Transverse colon (tissue), 4 donors: Measurements from ENCODE around the gene CACTIN. TPM values are rescaled to one million over a fixed set of nuclear protein-coding genes. Genes with fewer than 3 reads are reported as not detected.

Experiments used
- DNase-seq: peaks from one replicate; pipeline ENCODE4 v3.0.0-alpha.2; 2019
- H3K27ac ChIP-seq, 4 donors: fragments of 200-600 bp; sonication (generic); 2 replicates each; pipeline ENCODE4 v1.5.1; 2016 to 2018; ENCODE audit warnings: inconsistent platforms in 4 of 4
- H3K27me3 ChIP-seq: fragments of 200-600 bp; sonication (generic); 2 replicates; pipeline ENCODE4 v1.5.1; 2017; ENCODE audit warnings: inconsistent platforms
- H3K36me3 ChIP-seq, 4 donors: fragments of 200-600 bp; sonication (generic); 2 replicates each; pipeline ENCODE4 v1.5.1; 2017 to 2019; ENCODE audit warnings: inconsistent platforms in 4 of 4
- H3K4me1 ChIP-seq, 4 donors: fragments of 200-600 bp; sonication (generic); 2 replicates each; pipeline ENCODE4 v1.5.1; 2017 to 2020; ENCODE audit warnings: inconsistent platforms in 4 of 4
- H3K4me3 ChIP-seq, 4 donors: fragments of 200-600 bp; sonication (generic); 1 replicate in 1 of 4; 2 replicates in 3 of 4; pipeline versions ENCODE4 v1.5.1 to v1.6.1; 2017 to 2019; ENCODE audit warnings: inconsistent platforms in 4 of 4
- H3K9me3 ChIP-seq, 2 donors: fragments of 200-600 bp; sonication (generic); 2 replicates each; pipeline ENCODE4 v1.5.1; 2017 to 2019; ENCODE audit warnings: inconsistent platforms in 2 of 2
- CTCF ChIP-seq, 5 experiments: fragments of 200-600 bp in 3 of 5; fragments of 450-650 bp in 2 of 5; sonication (generic) in 3 of 5; IDR thresholded peaks; 1 replicate in 2 of 5; 2 replicates in 3 of 5; pipeline ENCODE4 v1.5.1; 2016 to 2017; ENCODE audit warnings: antibody characterized with exemption in 5 of 5, inconsistent platforms in 3 of 5, mild to moderate bottlenecking in 2 of 5, moderate library complexity in 1 of 5
- EP300 ChIP-seq: sonication (generic); formaldehyde crosslinking; IDR thresholded peaks from one replicate; pipeline ENCODE4 v1.6.1; 2017; ENCODE audit warnings: antibody characterized with exemption, low read depth
- POLR2A ChIP-seq: fragments of 450-650 bp; IDR thresholded peaks from one replicate; pipeline ENCODE4 v1.6.1; 2016; ENCODE audit warnings: antibody characterized with exemption, mild to moderate bottlenecking, moderate library complexity
- POLR2AphosphoS5 ChIP-seq, 3 donors: sonication (generic); formaldehyde crosslinking; IDR thresholded peaks; one replicate each; pipeline ENCODE4 v1.6.1; 2016; ENCODE audit warnings: antibody characterized with exemption in 3 of 3
- WGBS, 2 donors: methylation state at CpG; one replicate each; pipeline ENCODE4 v1.1.5; 2018; ENCODE audit warnings: low coverage in 1 of 2; 5-methylcytosine and 5-hydroxymethylcytosine counted together
- in situ Hi-C, 4 donors: fragments of 200-750 bp; cut with MboI; loops; one replicate each; pipeline versions ENCODE4 v1.15.0 to v1.15.1; 2017; ENCODE audit warnings: low sequenced_read_pairs in 3 of 4, low pct_ligation_motif_present in 1 of 4, low pct_unique_long_range_greater_than_20kb in 1 of 4
- intact Hi-C: fragments of 100-400 bp; cut with DNase I; formaldehyde crosslinking; loops from one replicate; pipeline ENCODE4 v1.15.1; 2023; ENCODE audit warnings: low total_unique reads
- total RNA-seq, 4 donors: library from RNA; depleted of rRNA; stranded (reverse); fragments of >200 nt; gene quantifications; one replicate each; pipeline ENCODE4 v1.1.0, GENCODE V29; 2016

Gene CACTIN
- total RNA-seq, 4 donors from 2014 or later = 21.9 to 88.4 (median 53.0) TPM

- TF ChIP-seq POLR2A (no peak), POLR2AphosphoS5 (IDR thresholded peaks at IDR 0.05) (no peak)
- peaks cover 0 to 20% (median 0%) of the 10 kb centered on the region in 4 donors for H3K36me3 ChIP-seq
- 96% methylated on average over 36 of the region's 36 CpGs; no CpG with 5 or more reads in 1 of the 2 donors for WGBS, 2 donors
- H3K27me3 ChIP-seq = peaks cover 2% of the 10 kb centered on the region
- in situ Hi-C loops = no loop called here
- H3K27ac ChIP-seq = no peak overlapping the region
- intact Hi-C loops = loop anchor here (10.0 kb wide), 1 partner anchor 307 kb away; no protein-coding TSS in a partner anchor
- no peaks in the 10 kb centered on the region for H3K9me3 ChIP-seq
- no peak overlapping the region for H3K4me3 ChIP-seq
- DNase-seq = no peak
- peaks cover 0 to 24% (median 19%) of the 10 kb centered on the region in 4 donors for H3K4me1 ChIP-seq
Measured at GRCh38 chr19:3611841-3612240, 14.7 kb downstream of the CACTIN start.

- intact Hi-C loops = loop anchor here (1.0 to 10.0 kb wide), 2 partner anchors 35 to 306 kb away; no protein-coding TSS in a partner anchor
- WGBS, 2 donors = 80 to 92% methylated on average over 2 to 30 of the region's 41 CpGs
- H3K9me3 ChIP-seq = no peaks in the 10 kb centered on the region
- H3K4me1 ChIP-seq = peaks cover 4 to 33% (median 27%) of the 10 kb centered on the region in 4 donors
- TF ChIP-seq EP300 (no peak), CTCF (IDR thresholded peaks at IDR 0.05) (no peak), POLR2A (no peak), POLR2AphosphoS5 (IDR thresholded peaks at IDR 0.05) (no peak)
- peaks cover 0 to 20% (median 0%) of the 10 kb centered on the region in 4 donors for H3K36me3 ChIP-seq
- H3K27ac ChIP-seq = no peak overlapping the region
- DNase-seq = no peak
- H3K4me3 ChIP-seq = no peak overlapping the region
- peaks cover 4% of the 10 kb centered on the region for H3K27me3 ChIP-seq
- in situ Hi-C loops = no loop called here
Measured at GRCh38 chr19:3610745-3611717, 15.6 kb downstream of the CACTIN start.

GRCh38 chr19:3609779-3610719, 16.5 kb downstream of the CACTIN start:
- peak overlapping the region in 1 of 4 donors; percentile 14 for H3K27ac ChIP-seq
- intact Hi-C loops (loop anchor here (1.0 to 10.0 kb wide), 2 partner anchors 34 to 305 kb away; no protein-coding TSS in a partner anchor), in situ Hi-C loops (no loop called here)

More at GRCh38 chr19:3609779-3610719, 16.5 kb downstream of the CACTIN start:
- Histone ChIP-seq H3K36me3 (peaks cover 0 to 20% (median 0%) of the 10 kb centered on the region in 4 donors), H3K9me3 (no peaks in the 10 kb centered on the region), H3K4me3 (no peak overlapping the region), H3K27me3 (peaks cover 4% of the 10 kb centered on the region), H3K4me1 (peaks cover 7 to 36% (median 30%) of the 10 kb centered on the region in 4 donors)
- TF ChIP-seq POLR2AphosphoS5 (IDR thresholded peaks at IDR 0.05) (no peak), CTCF (IDR thresholded peaks at IDR 0.05) (no peak), POLR2A (no peak), EP300 (no peak)
- WGBS, 2 donors = 84% methylated on average over 23 of the region's 24 CpGs; no CpG with 5 or more reads in 1 of the 2 donors
- DNase-seq = no peak
